HepG2 (cell line): ENCODE results near the gene BDKRB1.

ENCODE experiments used
- MYNN ChIP-seq: sonication (generic); formaldehyde crosslinking; IDR thresholded peaks from 2 replicates; pipeline ENCODE4 v1.4.0; 2020; ENCODE audit warnings: mild to moderate bottlenecking, low read depth, missing genetic modification reagents
- TEAD3 ChIP-seq: optimal IDR thresholded peaks from 2 replicates; pipeline ENCODE3; 2016; ENCODE audit warnings: borderline replicate concordance

GRCh38 chr14:96207686-96208085 lies 48.3 kb upstream of the BDKRB1 start:
- no peak for TF ChIP-seq TEAD3 (CRISPR knock-in tag)
- no peak for TF ChIP-seq MYNN (CRISPR knock-in tag)
